HG02870 (cell line): Measurements from ENCODE around the gene NXPH2.
"Not testable (repeated sequence)": the region's sequence is repeated elsewhere in the genome, so short reads cannot be mapped to it uniquely, and the experiment has no call there.

Experiments
- ATAC-seq: cut with Tn5 transposase; IDR thresholded peaks from one replicate; pipeline ENCODE4 v1.9.1; 2021; ENCODE audit warnings: mild to moderate bottlenecking, moderate library complexity; ENCODE audit not compliant: unreplicated experiment

The NXPH2 gene

DNA sequence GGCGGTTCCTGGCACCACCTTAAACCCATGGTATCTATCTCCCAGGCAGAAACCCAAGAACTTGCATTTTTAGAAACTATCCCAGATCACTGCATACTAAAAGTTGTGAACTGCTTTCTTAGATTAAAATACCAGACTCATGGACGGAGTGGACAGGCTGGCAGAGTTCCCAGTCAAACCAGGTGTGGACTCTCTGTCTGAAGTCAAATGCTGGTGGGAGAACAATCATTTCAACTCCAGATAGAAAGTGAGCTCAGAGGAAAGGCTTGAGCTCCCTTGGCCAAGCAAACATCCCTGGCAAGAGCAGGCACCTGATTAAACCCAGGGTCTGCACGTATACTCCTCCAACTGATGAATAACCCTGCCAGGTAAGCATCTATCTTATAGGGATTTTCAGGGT is 19.5 kb downstream of the NXPH2 start:
- no peak for ATAC-seq

GRCh38 chr2:138757384-138757783 is 22.8 kb downstream of the NXPH2 start:
- ATAC-seq = no peak

DNA sequence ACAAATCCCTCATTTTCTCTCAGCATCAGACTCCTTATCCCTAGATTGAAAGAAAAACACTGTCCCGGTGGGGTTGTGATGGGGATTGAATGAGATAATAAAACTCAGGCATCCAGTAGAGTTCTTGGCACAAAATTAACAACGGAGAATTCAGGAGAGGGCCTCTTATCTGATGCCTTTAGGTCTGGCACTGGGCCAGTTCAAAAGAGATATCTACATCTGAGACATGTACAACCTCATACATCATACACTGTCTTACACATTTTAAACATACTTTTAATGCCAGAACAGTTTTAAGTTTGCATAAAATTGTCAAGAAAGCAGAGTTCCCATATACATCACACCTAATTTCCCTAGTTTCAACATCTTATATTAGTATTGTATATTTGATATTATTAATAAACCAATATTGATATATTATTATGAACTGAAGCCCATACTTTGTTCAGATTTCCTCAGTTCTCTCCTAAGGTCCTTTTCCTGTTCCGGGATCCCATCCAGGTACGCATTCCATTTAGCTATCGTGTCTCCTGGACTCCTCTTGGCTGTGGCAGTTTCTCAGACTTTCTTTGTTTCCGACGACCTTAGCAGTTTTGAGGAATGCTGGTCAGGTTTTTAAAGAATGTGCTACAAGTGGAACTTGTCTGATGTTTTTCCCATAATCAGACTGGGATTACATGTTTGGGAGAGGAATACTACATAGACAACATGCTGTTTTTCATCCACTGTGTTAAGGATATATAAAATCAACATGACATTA is 27.8 kb downstream of the NXPH2 start:
- ATAC-seq = no peak

GRCh38 chr2:138744713-138745112 is 35.5 kb downstream of the NXPH2 start:
- no peak for ATAC-seq

GRCh38 chr2:138742441-138743057 is 37.6 kb downstream of the NXPH2 start:
- ATAC-seq = no peak

GRCh38 chr2:138741851-138742250 is 38.3 kb downstream of the NXPH2 start:
- ATAC-seq = no peak

GRCh38 chr2:138737009-138737554 is 43.1 kb downstream of the NXPH2 start:
- ATAC-seq = not testable (repeated sequence)

- ATAC-seq = no peak
These were observed 47.5 kb downstream of the NXPH2 start for GRCh38 chr2:138732651-138733050.

DNA sequence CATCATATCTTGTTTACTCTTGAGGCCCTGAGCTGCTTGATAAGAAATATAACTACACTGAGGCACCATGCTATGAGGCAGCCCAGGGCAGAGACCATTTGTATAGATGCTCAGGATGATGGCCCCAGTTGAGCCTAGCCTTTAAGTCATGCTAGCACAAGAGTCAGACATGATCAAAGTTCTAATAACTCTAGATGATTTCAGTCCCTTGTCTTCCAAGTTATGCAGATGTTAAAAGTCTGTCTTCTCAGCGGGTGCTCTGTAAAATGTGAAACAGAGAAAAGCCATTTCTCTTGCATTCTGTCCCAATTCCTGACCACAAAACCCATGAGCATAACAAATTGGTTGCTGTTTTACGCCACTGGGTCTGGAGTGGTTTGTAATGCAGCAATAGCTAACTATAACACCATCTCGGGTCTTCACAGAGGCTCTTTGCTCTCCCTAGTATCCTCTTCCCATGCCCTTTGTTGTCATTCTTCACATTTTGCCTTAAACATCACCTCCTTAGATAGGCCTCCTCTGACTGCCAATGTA is 49.6 kb downstream of the NXPH2 start:
- no peak for ATAC-seq

GRCh38 chr2:138727956-138728355 is 52.2 kb downstream of the NXPH2 start:
- ATAC-seq = no peak

- no peak for ATAC-seq
These were observed 53.5 kb downstream of the NXPH2 start for GRCh38 chr2:138726681-138727080.

- ATAC-seq = no peak
These were observed 55.3 kb downstream of the NXPH2 start for GRCh38 chr2:138724729-138725459.

GRCh38 chr2:138724327-138724726 is 55.9 kb downstream of the NXPH2 start:
- no peak for ATAC-seq

- ATAC-seq = no peak
These were observed 56.8 kb downstream of the NXPH2 start for GRCh38 chr2:138723196-138723987.

DNA sequence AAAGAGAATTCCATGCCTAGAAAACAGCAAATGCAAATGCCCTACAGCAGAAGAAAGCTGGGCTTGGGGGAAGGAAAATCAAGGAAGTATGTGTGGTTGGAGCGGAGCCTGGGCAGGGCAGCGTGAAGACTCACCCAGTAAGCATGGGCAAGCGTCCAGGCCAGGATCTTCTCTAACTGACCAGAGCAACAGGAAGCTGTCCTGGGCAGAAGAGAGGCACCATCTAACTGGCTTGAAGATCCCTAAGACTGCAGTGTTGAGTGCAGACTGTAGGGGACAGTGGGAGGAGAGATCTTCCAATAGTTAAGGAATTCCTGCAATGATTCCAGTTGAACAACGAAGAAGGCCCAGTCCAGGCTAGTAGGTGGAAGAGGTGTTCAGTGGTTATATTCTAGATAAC is 57.9 kb downstream of the NXPH2 start:
- no peak for ATAC-seq

GRCh38 chr2:138720035-138720838 is 60.0 kb downstream of the NXPH2 start:
- ATAC-seq = no peak

DNA sequence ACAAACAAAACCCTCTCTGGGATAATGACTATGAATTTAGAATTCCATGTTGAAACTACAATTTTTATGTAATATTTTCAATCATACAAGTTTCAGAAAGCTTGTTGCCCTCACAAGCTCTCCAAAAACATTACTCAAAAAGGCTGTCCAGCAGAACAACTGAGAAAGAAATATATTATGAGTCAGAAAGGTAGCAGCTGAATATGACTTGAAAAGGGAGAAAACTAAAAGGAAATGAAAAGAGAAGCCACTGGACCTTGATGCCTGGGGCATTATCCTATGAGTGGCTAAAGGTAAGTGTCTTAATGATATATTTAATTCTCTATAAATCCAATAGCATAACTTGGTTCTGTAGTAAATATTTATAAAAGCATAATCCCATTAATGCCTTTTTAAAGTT is 61.8 kb downstream of the NXPH2 start:
- peak; percentile 80 for ATAC-seq

DNA sequence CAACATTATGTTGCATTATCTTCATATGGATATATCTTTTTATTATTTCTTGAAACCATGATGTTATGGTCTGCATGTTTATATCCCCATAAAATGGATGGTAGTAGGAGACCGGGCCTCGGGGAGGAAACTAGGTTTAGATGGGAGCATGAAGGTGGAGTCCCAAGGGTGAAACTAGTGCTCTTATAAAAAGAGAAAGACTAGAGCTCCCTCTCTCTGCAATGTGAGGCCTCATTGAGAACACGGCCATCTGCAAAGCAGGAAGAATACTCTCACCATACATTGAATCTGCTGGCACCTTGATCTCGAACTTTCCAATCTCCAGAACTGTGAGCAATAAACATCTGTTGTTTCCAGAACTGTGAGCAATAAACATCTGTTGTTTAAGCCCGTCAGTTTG is 64.0 kb downstream of the NXPH2 start:
- no peak for ATAC-seq

- no peak for ATAC-seq
These were observed 66.7 kb downstream of the NXPH2 start for GRCh38 chr2:138713504-138713903.

GRCh38 chr2:138713069-138713496 is 67.1 kb downstream of the NXPH2 start:
- no peak for ATAC-seq
